ENCODE results near the gene LSP1. TPM values are rescaled to one million over a fixed set of nuclear protein-coding genes. Genes with fewer than 3 reads are reported as not detected.

LSP1 gene
- total RNA-seq, 2 experiments from 2014 or later = 232 to 303 TPM

GRCh38 chr11:1866776-1867175 is 13.9 kb downstream of the LSP1 start:
- Histone ChIP-seq H3K79me2 (ENCODE audit: insufficient read depth, low read depth, low read length) (no peaks in the 10 kb centered on the region), H3K9me3 (ENCODE audit: low read length) (no peaks in the 10 kb centered on the region), H3K4me2 (ENCODE audit: low read length) (no peak overlapping the region), H3K9me2 (ENCODE audit: insufficient read depth, low read length) (no peaks in the 10 kb centered on the region), H3K4me3 (ENCODE audit: low read depth, low read length, poor library complexity, severe bottlenecking) (no peak overlapping the region), H3K4me1 (ENCODE audit: insufficient read depth, low read length, poor library complexity, severe bottlenecking) (no peaks in the 10 kb centered on the region), H2AFZ (ENCODE audit: low read length) (no peak overlapping the region), H4K20me1 (ENCODE audit: insufficient read depth, low read length) (no peaks in the 10 kb centered on the region; the same call in 1 of the 2 replicates), H3K27ac (ENCODE audit: low read depth, low read length, poor library complexity, severe bottlenecking) (no peak overlapping the region), H3K36me3 (ENCODE audit: insufficient read depth, low read length) (0 out of 2 replicates have a peak, but pooled peaks cover 8% of the 10 kb centered on the region)
- intact Hi-C loops (cut with micrococcal nuclease; ENCODE audit: unreplicated experiment) = no loop called here
- BruUV-seq (replicated peaks) = no TSS peak
- no peak for DNase-seq (ENCODE audit: low spot score)
- TF ChIP-seq EZH2phosphoT487 (IDR thresholded peaks at IDR 0.05; ENCODE audit: borderline replicate concordance, low read depth, low read length) (no peak), CTCF (conservative IDR thresholded peaks at IDR 0.05; ENCODE audit: low read length) (no peak)
- POLR2A ChIA-PET = no interaction called here
- CTCF ChIA-PET (ENCODE audit: unreplicated experiment) = no interaction called here

- H3K27ac ChIP-seq (ENCODE audit: low read depth, low read length, poor library complexity, severe bottlenecking) = no peak overlapping the region
- ChIA-PET CTCF (ENCODE audit: unreplicated experiment) (no interaction called here), POLR2A (no interaction called here)
- intact Hi-C loops (cut with micrococcal nuclease; ENCODE audit: unreplicated experiment) = no loop called here
- H3K4me3 ChIP-seq (ENCODE audit: low read depth, low read length, poor library complexity, severe bottlenecking) = no peak overlapping the region
- H3K36me3 ChIP-seq (ENCODE audit: insufficient read depth, low read length) = 0 out of 2 replicates have a peak, but pooled peaks cover 8% of the 10 kb centered on the region
- no peaks in the 10 kb centered on the region for H3K9me3 ChIP-seq (ENCODE audit: low read length)
- no peaks in the 10 kb centered on the region for H3K9me2 ChIP-seq (ENCODE audit: insufficient read depth, low read length)
- no peaks in the 10 kb centered on the region for H3K79me2 ChIP-seq (ENCODE audit: insufficient read depth, low read depth, low read length)
- no peaks in the 10 kb centered on the region; the same call in 1 of the 2 replicates for H4K20me1 ChIP-seq (ENCODE audit: insufficient read depth, low read length)
- no TSS peak for BruUV-seq (replicated peaks)
- H2AFZ ChIP-seq (ENCODE audit: low read length) = no peak overlapping the region
- TF ChIP-seq EZH2phosphoT487 (IDR thresholded peaks at IDR 0.05; ENCODE audit: borderline replicate concordance, low read depth, low read length) (no peak), CTCF (conservative IDR thresholded peaks at IDR 0.05; ENCODE audit: low read length) (no peak)
- no peaks in the 10 kb centered on the region for H3K4me1 ChIP-seq (ENCODE audit: insufficient read depth, low read length, poor library complexity, severe bottlenecking)
- no peak overlapping the region for H3K4me2 ChIP-seq (ENCODE audit: low read length)
- DNase-seq (ENCODE audit: low spot score) = no peak
Measured at GRCh38 chr11:1867381-1867780, 14.5 kb downstream of the LSP1 start.

GRCh38 chr11:1868056-1868635 is 15.3 kb downstream of the LSP1 start:
- TF ChIP-seq EZH2phosphoT487 (IDR thresholded peaks at IDR 0.05; ENCODE audit: borderline replicate concordance, low read depth, low read length) (no peak), CTCF (conservative IDR thresholded peaks at IDR 0.05; ENCODE audit: low read length) (no peak)
- intact Hi-C loops (cut with micrococcal nuclease; ENCODE audit: unreplicated experiment) = no loop called here
- no peak overlapping the region for H3K4me2 ChIP-seq (ENCODE audit: low read length)
- no peaks in the 10 kb centered on the region; the same call in 1 of the 2 replicates for H4K20me1 ChIP-seq (ENCODE audit: insufficient read depth, low read length)
- H3K27ac ChIP-seq (ENCODE audit: low read depth, low read length, poor library complexity, severe bottlenecking) = no peak overlapping the region
- 0 out of 2 replicates have a peak, but pooled peaks cover 8% of the 10 kb centered on the region for H3K36me3 ChIP-seq (ENCODE audit: insufficient read depth, low read length)
- no peaks in the 10 kb centered on the region for H3K9me2 ChIP-seq (ENCODE audit: insufficient read depth, low read length)
- H3K4me1 ChIP-seq (ENCODE audit: insufficient read depth, low read length, poor library complexity, severe bottlenecking) = no peaks in the 10 kb centered on the region
- H3K9me3 ChIP-seq (ENCODE audit: low read length) = no peaks in the 10 kb centered on the region
- no TSS peak for BruUV-seq (replicated peaks)
- H3K4me3 ChIP-seq (ENCODE audit: low read depth, low read length, poor library complexity, severe bottlenecking) = no peak overlapping the region
- CTCF ChIA-PET (ENCODE audit: unreplicated experiment) = no interaction called here
- POLR2A ChIA-PET = no interaction called here
- DNase-seq (ENCODE audit: low spot score) = no peak
- H3K79me2 ChIP-seq (ENCODE audit: insufficient read depth, low read depth, low read length) = no peaks in the 10 kb centered on the region
- H2AFZ ChIP-seq (ENCODE audit: low read length) = no peak overlapping the region
